HG03097 (cell line): ENCODE measurements around the gene PTPN23.

Source experiments
- ATAC-seq: cut with Tn5 transposase; IDR thresholded peaks from one replicate; pipeline ENCODE4 v1.9.1; 2021; ENCODE audit not compliant: unreplicated experiment, low FRiP score

Gene PTPN23

DNA sequence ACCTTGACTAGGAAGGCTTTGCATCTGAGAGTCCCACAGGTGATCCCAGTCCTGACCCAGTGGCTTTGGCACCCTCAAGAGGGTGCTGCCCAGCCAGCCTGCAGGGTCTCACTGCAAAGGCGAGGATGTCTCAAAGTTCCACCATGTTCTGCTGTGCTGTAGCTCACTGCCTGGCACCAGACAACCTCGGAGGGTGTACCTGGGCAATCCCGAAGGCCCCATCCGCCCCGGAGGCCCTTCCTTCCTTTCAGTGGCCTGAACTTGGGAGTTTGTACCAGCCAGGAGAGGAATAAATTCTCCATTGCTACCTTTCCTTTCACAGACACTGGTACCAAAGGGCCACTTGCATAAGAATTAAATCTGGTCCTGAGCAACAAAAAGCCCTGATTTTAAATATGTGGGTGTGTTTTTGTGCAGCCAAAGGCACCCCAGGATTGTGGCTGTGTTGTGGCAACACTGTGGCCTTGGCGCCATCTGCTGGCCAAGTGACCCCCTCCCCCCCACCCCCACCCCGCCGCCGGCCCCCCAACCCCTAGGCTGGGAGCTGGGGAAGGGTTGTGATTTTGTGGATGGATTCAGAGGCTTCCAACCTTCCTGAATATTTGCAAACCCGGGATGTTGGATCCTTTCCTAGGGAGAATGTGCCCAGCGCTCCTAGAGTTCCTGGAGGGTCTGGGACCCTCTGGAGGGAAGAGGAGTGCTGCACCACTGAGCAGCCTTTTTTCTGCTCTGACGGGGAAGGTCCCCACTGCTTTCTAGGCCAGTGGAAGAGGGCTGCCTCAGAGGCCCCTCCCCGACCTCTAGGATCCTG, 9.7 kb upstream of the PTPN23 start:
- ATAC-seq = no peak

DNA sequence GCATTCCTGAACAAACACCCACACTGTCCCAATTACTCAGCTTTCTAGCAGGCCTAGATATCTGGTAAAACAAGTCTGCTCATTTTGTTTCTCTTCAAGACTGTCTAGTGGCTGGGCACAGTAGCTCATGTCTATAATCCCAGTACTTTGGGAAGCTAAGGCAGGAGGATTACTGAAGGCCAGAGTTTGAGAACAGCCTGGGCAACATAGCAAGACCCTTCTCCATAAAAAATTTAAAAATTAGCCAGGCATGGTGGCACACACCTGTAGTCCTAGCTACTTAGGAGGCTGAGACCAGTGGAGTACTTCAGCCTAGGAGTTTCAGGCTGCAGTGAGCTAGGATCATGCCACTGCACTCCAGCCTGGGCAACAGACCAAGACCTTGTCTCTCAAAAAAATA, 6.2 kb upstream of the PTPN23 start:
- no peak for ATAC-seq

DNA sequence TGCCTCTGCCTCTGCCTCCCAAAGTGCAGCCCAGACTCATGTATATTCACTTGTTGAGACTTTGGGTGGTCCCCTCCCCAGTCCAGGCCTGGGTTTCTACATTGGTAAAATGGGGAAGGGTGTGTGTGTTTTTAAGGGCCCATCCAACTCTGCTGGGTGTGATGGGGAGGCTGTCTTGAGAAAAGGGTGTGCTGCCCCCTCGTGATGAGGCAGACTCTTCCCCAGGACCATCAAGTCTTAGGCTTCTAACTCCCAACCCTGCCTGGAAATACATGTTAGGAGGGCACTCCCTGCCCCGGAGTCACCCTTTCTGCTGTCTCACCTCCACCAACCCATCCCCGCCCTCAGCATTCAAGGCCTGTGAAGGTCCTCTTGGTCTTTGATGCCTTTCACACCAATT, 4.4 kb upstream of the PTPN23 start:
- ATAC-seq = no peak

DNA sequence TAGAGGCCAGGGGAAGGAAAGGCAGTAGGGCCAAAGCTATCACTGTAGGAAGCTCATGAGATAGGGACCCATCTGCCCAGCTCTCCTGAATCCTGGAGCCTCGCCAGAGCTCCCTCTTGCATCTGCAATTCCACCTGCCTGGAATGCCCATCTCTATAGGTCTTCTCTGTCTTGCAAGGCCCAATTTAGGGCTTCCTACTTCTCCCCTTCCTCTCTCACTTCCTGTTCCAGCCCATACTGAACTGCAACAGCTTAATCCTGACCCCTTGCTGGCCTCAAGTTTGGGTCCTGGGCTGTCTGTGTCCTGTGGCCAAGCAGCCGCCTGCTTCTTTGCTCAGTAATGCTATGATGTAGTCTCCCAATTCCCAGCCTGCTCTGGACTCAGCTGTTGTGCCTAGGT, 3.6 kb upstream of the PTPN23 start:
- ATAC-seq = no peak

DNA sequence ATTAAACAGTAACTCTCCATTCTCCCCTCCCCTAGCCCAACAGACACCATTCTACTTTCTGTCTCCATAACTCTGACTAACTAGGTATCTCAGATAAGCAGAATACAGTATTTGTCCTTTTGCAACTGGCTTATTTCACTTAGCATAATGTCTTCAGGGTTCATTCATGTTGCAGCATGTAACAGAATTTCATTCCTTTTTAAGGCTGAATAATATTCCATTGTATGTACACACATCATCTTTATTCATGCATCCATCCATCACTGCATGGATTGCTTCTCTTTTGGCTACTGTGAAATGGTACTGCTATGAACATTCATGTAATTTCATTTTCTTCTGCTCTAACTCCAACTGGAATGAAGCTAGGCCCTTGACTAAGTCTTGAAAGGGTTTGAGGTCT, 2.0 kb upstream of the PTPN23 start:
- no peak for ATAC-seq

DNA sequence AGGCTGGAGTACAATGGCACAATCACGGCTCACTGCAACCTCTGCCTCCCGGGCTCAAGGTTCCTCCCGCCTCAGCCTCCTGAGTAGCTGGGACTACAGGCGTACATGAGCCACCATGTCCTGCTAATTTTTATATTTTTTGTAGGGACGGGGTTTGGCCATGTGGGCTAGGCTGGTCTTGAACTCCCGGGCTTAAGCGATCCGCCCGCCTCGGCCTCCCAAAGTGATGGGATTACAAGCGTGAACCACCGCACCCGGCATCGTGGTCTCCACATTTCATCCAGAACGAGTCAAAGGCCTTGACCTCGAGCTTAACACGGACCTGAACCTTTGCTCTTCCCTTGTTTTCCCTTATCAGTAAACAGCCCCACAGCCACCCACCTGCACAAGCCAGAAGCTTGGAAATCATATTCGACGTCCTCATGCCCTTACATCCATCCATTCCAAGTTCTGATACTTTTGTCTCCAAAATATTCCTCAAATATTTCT, 1.4 kb upstream of the PTPN23 start:
- ATAC-seq = no peak

DNA sequence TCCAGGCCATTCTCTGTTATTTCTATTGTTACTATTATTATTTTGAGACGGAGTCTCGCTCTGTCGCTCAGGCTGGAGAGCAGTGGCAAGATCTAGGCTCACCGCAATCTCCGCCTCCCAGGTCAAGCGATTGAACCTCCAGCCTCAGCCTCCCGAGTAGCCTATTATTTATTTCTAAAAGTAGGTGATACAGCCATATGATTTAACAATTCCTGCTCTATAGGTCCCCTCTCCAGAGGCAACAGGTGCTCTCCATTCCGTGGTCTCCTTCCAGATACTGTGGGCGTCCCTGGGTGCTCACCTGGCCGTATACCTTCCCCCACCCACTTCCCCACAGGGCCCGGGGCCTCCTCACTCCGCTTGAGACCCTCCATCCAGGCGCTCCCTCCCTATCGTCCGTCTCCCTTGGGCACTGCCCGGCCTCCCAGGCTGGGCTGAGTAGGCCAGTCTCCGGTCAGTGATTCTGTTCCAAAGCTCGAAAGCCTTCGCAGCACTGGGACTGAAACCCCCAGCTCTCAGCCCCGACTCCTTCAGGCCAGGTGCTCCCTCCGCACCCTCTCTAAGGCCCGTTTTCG, 708 bp upstream of the PTPN23 start:
- ATAC-seq = peak; percentile 16

DNA sequence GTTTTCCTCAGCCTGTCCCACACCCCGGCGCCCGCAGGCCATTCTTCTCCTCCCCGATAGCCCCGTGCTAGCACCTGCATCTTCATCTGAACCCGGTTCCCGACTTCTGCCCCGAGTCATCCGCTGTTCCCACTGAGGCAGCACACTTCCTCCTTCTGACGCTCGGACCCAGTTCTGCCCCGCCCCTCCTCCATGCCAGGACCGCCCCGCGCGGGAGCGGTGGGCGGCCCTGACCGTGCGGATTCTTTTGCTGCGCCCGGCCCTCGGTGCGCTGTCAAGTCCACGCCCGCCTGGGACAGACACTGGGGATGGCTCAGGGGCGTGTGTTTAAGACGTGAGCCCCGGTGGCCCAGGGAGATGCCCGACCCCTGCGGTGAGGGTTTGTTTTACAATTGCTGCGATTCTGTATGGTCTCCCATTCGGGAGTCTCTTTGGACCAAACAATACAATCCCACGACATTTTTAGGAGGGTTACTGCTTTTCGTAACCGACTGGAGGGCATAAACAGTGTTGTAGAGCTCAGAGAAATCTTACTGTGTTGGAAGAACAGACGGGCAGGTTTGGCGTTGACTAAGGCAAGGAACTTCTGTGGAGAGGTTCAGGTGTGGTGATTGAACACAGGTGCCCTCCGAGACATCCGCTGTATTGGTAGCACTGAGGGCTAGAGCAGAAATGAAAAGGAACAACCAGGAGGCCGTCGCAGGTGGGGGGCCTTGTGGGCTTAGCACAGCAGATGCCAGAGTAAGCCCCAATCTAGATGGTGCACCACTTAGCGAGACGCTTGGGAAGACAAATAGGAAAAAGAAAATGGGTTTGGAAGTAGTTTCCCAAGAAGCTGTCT, 716 bp downstream of the PTPN23 start:
- peak; percentile 58 for ATAC-seq

DNA sequence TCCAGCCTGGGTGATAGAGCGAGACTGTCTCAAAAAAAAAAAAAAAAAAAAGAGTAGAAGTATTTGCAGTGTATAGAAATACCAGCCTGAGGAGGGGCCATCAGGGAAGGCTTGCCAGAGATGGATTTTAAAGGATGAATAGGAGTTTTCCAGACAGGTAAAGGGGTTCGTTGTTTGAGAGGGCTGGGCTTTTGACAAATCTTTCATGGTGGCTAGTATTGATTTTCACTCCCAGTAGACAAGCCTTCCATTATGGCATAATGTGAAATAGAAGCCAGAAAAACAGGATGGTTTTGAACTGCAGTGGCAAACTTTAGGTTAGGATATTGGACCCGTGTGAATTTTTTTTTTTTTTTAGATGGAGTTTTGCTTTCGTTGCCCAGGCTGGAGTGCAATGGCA, 3.6 kb downstream of the PTPN23 start:
- no peak for ATAC-seq

DNA sequence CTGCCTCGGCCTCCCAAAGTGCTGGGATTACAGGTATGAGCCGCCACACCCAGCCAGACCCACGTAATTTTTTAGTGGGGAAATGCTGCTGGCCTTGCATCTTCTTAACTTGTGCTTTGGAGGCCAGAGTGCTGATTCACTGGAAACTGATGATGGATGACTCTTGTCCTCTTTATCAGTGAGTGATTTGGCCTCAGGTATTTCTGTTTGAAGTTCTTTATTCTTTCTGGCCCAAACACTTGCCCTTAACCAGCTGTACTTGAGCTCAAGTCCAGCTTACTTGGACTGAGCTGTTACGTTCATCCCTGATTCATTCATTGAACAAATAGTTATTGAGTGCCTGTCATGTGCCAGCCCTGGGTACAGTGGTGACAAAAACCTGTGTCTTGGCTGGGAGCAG, 4.2 kb downstream of the PTPN23 start:
- no peak for ATAC-seq

DNA sequence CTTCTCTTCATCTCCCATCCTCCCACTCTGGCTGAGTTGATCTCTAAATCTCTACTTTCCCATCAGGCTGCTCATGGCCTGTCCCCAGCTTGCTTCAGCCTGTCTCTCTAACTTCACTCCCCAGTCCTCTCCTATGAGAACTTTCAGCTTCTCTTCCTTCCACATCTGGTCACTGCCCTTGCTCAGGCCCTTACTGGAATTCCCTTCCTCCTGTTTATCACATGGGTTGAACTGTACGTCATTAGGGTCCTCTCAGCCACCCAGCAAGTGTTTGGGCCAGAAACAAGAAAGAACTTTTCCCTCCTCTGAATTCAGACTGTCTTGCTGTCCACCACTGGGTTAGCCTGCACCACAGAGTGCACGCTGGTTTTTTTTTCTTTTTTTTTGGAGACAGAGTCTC, 5.0 kb downstream of the PTPN23 start:
- ATAC-seq = no peak

DNA sequence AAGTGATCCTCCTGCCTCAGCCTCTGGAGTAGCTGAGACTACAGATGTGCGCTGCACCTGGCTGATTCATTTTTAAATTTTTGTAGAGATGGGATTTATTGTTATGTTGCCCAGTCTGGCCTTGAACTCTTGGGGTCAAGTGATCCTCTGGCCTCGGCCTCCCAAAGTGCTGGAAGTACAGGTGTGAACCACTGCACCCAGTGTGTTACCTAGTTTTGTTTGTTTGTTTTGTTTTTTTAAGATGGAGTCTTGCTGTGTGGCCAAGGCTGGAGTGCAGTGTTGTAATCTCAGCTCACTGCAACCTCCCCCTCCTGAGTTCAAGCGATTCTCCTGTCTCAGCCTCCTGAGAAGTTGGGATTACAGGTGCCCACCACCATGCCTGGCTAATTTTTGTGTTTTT, 12.1 kb downstream of the PTPN23 start:
- no peak for ATAC-seq

DNA sequence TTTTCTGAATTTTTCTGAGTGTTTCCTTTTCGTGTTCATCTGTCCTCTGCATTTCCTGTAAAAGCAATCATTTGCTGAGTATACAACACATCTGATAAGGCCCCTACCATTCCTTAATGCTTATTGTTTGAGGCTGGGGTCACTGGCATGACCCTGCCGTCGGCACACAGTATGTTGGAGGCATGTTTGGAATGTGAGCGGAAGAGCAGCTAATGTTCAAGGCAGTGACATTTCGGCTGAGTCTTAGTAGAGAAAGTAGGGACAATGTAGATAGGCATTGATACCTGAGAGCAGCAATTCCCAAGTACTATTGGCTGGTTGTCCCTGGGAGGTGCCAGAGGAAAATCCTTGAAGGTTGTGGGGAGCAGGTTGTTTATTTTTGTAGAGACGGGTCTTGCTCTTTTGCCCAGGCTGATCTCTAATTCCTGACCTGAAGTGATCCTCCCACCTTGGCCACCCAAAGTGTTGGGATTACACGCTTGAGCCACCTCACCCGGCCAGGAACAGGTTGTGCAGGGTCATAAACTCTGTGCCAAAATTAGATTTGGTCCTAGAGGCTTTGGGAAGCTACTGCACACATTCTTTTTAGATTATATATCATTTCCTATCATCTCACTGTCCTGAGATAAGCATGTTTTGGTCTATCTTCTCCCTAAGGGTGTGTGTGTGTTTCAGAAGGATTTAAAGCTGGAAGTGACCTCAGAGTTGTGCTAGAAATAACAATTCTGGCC, 13.5 kb downstream of the PTPN23 start:
- ATAC-seq = no peak

DNA sequence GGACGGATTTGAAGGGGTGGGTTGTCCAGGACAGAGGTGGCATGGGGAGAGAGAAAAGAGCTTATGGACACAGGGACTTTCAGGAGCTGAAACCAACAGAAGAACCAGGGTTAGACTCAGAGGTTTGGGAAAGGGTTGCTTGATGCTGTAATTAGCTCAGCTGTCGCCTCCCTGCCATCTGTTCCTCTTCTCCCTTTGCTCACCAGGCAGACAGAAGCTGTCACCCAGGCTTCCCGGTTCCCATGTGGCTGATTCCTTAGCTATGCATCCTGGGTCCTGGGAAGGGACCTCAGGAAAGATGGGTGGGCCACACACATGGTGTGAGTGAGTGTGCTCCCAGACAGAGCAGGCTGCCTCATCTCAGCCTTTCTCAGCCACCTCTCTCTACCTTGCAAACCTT, 14.1 kb downstream of the PTPN23 start:
- ATAC-seq = no peak

DNA sequence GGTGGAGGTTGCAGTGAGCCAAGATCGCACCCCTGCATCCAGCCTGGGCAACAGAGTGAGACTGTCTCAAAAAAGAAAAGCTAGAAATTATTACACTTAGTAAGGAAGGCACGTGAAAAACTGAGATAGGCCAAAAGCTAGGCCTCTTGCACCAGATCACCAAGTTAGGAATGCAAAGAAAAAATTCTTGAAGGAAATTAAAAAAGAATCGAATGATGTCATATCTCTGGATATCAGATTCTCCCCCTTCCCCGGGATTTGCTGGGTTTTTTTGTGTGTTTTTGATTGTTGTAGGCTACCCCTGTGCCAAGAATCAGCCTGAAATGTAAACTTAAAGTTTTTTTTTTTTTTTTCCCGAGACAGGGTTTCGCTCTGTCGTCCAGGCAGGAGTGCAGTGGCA, 17.4 kb downstream of the PTPN23 start:
- ATAC-seq = no peak

DNA sequence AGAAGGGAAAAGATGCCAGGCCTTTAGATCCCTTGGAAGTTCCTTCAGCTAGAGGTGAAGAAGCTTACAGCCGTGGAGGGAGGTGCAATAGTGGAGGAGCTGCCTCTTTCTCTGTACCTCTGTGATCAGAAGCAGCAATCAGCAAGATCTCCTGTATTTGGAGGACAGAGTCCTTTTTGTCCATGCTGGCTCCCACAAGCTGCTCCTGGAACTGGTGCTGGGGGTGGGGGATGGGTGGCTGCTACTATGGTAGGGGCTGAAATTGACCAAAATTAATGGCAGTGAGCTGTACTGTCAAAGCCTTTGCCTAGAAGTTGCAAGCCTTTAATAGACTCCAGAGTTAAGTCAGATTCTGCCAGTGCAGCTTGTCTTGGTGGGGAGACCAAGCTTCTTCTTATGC, 18.2 kb downstream of the PTPN23 start:
- ATAC-seq = no peak

DNA sequence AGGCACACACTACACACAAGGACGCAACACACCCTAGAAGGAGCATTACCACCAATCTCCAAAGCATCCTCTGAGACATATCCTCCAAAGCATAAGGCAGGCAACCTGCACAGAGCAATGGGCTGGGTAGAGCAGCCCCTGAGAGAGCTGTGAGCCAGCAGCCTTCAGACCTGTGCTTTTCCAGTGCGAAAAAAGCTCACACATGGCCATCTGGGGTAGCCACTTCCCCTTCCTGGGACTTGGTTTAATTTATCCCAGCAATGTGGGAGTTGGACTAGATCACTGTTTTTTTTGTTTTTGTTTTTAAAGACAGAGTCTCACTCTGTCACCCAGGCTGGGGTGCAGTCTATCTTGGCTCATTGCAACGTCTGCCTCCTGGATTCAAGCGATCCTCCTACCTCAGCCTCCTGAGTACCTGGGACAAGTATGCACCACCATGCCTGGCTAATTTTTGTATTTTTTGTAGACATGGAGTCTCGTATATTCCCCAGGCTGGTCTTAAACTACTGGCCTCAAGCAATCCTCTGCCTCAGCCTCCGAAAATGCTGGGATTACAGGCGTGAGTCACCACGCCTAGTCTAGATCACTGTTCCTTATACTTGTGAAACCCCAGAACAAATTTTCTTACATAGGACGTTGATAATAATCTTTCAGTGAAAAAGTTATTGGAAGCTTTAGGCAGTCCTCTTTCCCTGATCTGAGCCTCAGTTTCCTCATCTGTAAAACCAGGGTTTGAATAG, 18.9 kb downstream of the PTPN23 start:
- no peak for ATAC-seq

DNA sequence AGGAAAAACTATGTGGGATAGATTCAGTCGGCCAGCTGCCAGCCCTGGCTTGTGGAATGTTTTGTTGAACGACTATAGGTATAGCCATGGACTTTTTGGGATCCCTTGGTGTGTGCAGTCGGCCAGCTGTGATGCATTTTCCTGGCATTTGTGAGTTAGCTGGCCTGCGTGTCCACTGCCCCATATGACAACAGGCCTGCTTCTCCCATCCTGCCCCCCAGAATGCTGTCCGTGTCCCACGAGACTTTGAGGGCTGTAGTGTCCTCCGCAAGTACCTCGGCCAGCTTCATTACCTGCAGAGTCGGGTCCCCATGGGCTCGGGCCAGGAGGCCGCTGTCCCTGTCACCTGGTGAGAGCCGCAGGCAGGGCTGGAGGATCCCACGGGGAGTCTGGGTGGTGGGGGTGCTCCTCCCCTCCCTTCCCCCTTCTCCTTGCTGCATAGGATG, 23.6 kb downstream of the PTPN23 start:
- ATAC-seq = no peak

DNA sequence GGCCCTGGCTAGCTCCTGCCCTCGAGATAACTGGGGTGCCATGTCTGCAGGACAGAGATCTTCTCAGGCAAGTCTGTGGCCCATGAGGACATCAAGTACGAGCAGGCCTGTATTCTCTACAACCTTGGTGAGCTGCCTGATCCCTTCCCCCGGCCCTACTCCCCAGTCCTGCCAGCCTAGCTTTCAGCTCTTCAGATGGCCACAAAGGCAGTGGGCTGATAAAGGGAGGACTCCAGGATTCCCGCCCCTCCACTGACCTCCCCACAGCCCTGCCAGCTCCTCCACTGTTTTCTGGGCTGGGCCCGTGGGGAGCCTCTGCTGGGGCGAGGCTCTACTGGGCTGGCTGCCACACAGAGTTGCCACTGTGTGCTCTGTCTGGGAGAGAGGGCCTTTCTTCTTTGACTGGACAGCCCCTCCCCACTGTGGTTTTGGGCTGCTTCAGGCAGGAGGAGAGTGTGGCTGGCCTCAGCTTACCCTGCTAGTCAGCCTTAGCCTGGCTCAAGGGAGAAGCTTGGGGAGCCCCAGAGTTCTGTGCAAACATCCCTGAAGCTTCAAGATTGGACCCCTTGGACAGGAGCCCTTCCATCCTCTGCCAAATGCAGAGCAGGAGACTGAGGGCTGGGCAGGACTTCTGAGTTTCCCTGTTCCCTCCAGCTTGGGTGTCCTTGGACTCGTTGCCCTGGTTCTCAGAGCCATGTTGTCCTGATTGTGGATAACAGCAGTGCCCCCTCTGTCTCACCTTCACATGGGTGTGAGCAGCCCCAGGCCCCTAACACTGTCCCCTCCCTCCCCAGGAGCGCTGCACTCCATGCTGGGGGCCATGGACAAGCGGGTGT, 24.4 kb downstream of the PTPN23 start:
- ATAC-seq = no peak
